Activated naive CD8-positive, alpha-beta T cell (primary cell): ENCODE results near the gene UTF1.

Experiments used
- H3K27ac Mint-ChIP-seq: one replicate; pipeline ENCODE4 v1.8.0; 2021; ENCODE audit warnings: mixed read lengths
- H3K27me3 Mint-ChIP-seq: one replicate; pipeline ENCODE4 v1.8.0; 2021; ENCODE audit warnings: mixed read lengths
- H3K36me3 Mint-ChIP-seq: one replicate; pipeline ENCODE4 v1.8.0; 2021; ENCODE audit warnings: mixed read lengths
- H3K4me1 Mint-ChIP-seq: one replicate; pipeline ENCODE4 v1.8.0; 2021; ENCODE audit warnings: low read depth, mixed read lengths
- H3K4me3 Mint-ChIP-seq: one replicate; pipeline ENCODE4 v1.8.0; 2021; ENCODE audit warnings: mild to moderate bottlenecking, mixed read lengths
- H3K9me3 Mint-ChIP-seq: one replicate; pipeline ENCODE4 v1.8.0; 2021; ENCODE audit warnings: low read depth, mixed read lengths

The UTF1 gene

GRCh38 chr10:133201948-133202725 lies 27.9 kb upstream of the UTF1 start:
- Mint-ChIP-seq H3K4me3 (no peak overlapping the region), H3K4me1 (no peaks in the 10 kb centered on the region), H3K27me3 (no peaks in the 10 kb centered on the region), H3K36me3 (no peaks in the 10 kb centered on the region), H3K27ac (no peak overlapping the region), H3K9me3 (no peaks in the 10 kb centered on the region)

- Mint-ChIP-seq H3K4me1 (no peaks in the 10 kb centered on the region), H3K4me3 (no peak overlapping the region), H3K27me3 (no peaks in the 10 kb centered on the region), H3K27ac (no peak overlapping the region), H3K9me3 (no peaks in the 10 kb centered on the region), H3K36me3 (no peaks in the 10 kb centered on the region)
These were observed 27.0 kb upstream of the UTF1 start for GRCh38 chr10:133202778-133203651.

- H3K4me1 Mint-ChIP-seq, result no peaks in the 10 kb centered on the region
- no peaks in the 10 kb centered on the region for H3K27me3 Mint-ChIP-seq
- no peak overlapping the region for H3K4me3 Mint-ChIP-seq
- no peak overlapping the region for H3K27ac Mint-ChIP-seq
- no peaks in the 10 kb centered on the region for H3K36me3 Mint-ChIP-seq
- H3K9me3 Mint-ChIP-seq, result no peaks in the 10 kb centered on the region
These were observed 26.3 kb upstream of the UTF1 start for GRCh38 chr10:133203652-133204195.

GRCh38 chr10:133204226-133205015 lies 25.6 kb upstream of the UTF1 start:
- H3K4me1 Mint-ChIP-seq, result no peaks in the 10 kb centered on the region
- no peaks in the 10 kb centered on the region for H3K9me3 Mint-ChIP-seq
- H3K27ac Mint-ChIP-seq, result no peak overlapping the region
- H3K36me3 Mint-ChIP-seq, result no peaks in the 10 kb centered on the region
- H3K27me3 Mint-ChIP-seq, result no peaks in the 10 kb centered on the region
- H3K4me3 Mint-ChIP-seq, result no peak overlapping the region

GRCh38 chr10:133205146-133205545 lies 24.9 kb upstream of the UTF1 start:
- no peaks in the 10 kb centered on the region for H3K36me3 Mint-ChIP-seq
- no peaks in the 10 kb centered on the region for H3K4me1 Mint-ChIP-seq
- H3K9me3 Mint-ChIP-seq, result no peaks in the 10 kb centered on the region
- H3K27me3 Mint-ChIP-seq, result no peaks in the 10 kb centered on the region
- no peak overlapping the region for H3K4me3 Mint-ChIP-seq
- no peak overlapping the region for H3K27ac Mint-ChIP-seq

GRCh38 chr10:133206356-133207040 lies 23.5 kb upstream of the UTF1 start:
- Mint-ChIP-seq H3K4me3 (no peak overlapping the region), H3K4me1 (peaks cover 3% of the 10 kb centered on the region), H3K27ac (no peak overlapping the region), H3K9me3 (no peaks in the 10 kb centered on the region), H3K27me3 (no peaks in the 10 kb centered on the region), H3K36me3 (no peaks in the 10 kb centered on the region)

- H3K9me3 Mint-ChIP-seq, result no peaks in the 10 kb centered on the region
- no peak overlapping the region for H3K27ac Mint-ChIP-seq
- H3K36me3 Mint-ChIP-seq, result no peaks in the 10 kb centered on the region
- H3K4me3 Mint-ChIP-seq, result no peak overlapping the region
- H3K4me1 Mint-ChIP-seq, result peaks cover 3% of the 10 kb centered on the region
- no peaks in the 10 kb centered on the region for H3K27me3 Mint-ChIP-seq
These were observed 22.9 kb upstream of the UTF1 start for GRCh38 chr10:133207041-133207600.

- Mint-ChIP-seq H3K4me1 (peaks cover 3% of the 10 kb centered on the region), H3K27me3 (no peaks in the 10 kb centered on the region), H3K36me3 (no peaks in the 10 kb centered on the region), H3K4me3 (no peak overlapping the region), H3K9me3 (no peaks in the 10 kb centered on the region), H3K27ac (no peak overlapping the region)
These were observed 22.4 kb upstream of the UTF1 start for GRCh38 chr10:133207627-133208026.

- no peaks in the 10 kb centered on the region for H3K36me3 Mint-ChIP-seq
- peaks cover 3% of the 10 kb centered on the region for H3K4me1 Mint-ChIP-seq
- H3K4me3 Mint-ChIP-seq, result no peak overlapping the region
- no peak overlapping the region for H3K27ac Mint-ChIP-seq
- H3K9me3 Mint-ChIP-seq, result no peaks in the 10 kb centered on the region
- H3K27me3 Mint-ChIP-seq, result no peaks in the 10 kb centered on the region
These were observed 21.6 kb upstream of the UTF1 start for GRCh38 chr10:133208466-133208865.

- Mint-ChIP-seq H3K4me1 (peaks cover 3% of the 10 kb centered on the region), H3K27ac (no peak overlapping the region), H3K4me3 (no peak overlapping the region), H3K27me3 (no peaks in the 10 kb centered on the region), H3K9me3 (no peaks in the 10 kb centered on the region), H3K36me3 (no peaks in the 10 kb centered on the region)
These were observed 20.9 kb upstream of the UTF1 start for GRCh38 chr10:133209117-133209516.

GRCh38 chr10:133209641-133210040 lies 20.4 kb upstream of the UTF1 start:
- peaks cover 3% of the 10 kb centered on the region for H3K4me1 Mint-ChIP-seq
- no peak overlapping the region for H3K4me3 Mint-ChIP-seq
- H3K27ac Mint-ChIP-seq, result no peak overlapping the region
- no peaks in the 10 kb centered on the region for H3K36me3 Mint-ChIP-seq
- H3K9me3 Mint-ChIP-seq, result no peaks in the 10 kb centered on the region
- no peaks in the 10 kb centered on the region for H3K27me3 Mint-ChIP-seq

- Mint-ChIP-seq H3K9me3 (no peaks in the 10 kb centered on the region), H3K27ac (no peak overlapping the region), H3K4me1 (peaks cover 3% of the 10 kb centered on the region), H3K27me3 (no peaks in the 10 kb centered on the region), H3K4me3 (no peak overlapping the region), H3K36me3 (no peaks in the 10 kb centered on the region)
These were observed 19.4 kb upstream of the UTF1 start for GRCh38 chr10:133210398-133211140.

GRCh38 chr10:133211141-133211830 lies 18.7 kb upstream of the UTF1 start:
- H3K27ac Mint-ChIP-seq, result no peak overlapping the region
- no peak overlapping the region for H3K4me3 Mint-ChIP-seq
- peaks cover 3% of the 10 kb centered on the region for H3K4me1 Mint-ChIP-seq
- no peaks in the 10 kb centered on the region for H3K9me3 Mint-ChIP-seq
- H3K27me3 Mint-ChIP-seq, result no peaks in the 10 kb centered on the region
- H3K36me3 Mint-ChIP-seq, result no peaks in the 10 kb centered on the region
